CD4-positive, alpha-beta T cell (primary cell): ENCODE measurements around the gene OAS3. TPM values are rescaled to one million over a fixed set of nuclear protein-coding genes. Genes with fewer than 3 reads are reported as not detected.
A peak's percentile ranks its signal among the peaks of the same experiment; 100 is the strongest.

Experiments
- ATAC-seq: fragments of 200-7000 bp; cut with Tn5 transposase; one replicate; pipeline ENCODE4 v1.10.0; 2022; ENCODE audit warnings: mild to moderate bottlenecking; ENCODE audit not compliant: poor library complexity
- CTCF ChIA-PET: fragments of 350-600 bp; sonication (Branson Sonifier 250); formaldehyde crosslinking; loops from one replicate; lab custom pipeline; 2021; ENCODE audit warnings: antibody characterized with exemption, inconsistent platforms; lab: Charles Lee
- POLR2A ChIA-PET: fragments of 350-600 bp; sonication (Branson Sonifier 250); formaldehyde crosslinking; loops from one replicate; lab custom pipeline; 2021; ENCODE audit warnings: antibody characterized with exemption, inconsistent platforms; lab: Charles Lee
- DNase-seq, 14 experiments: peaks; one replicate each; pipeline ENCODE4 v3.0.0-alpha.2; 2013 to 2020; ENCODE audit warnings: mixed read lengths in 2 of 14
- H3K27ac ChIP-seq, 2 donors: one replicate each; pipeline versions ENCODE4 v1.5.1 to v1.7.0; 2013; ENCODE audit warnings: low read length in 2 of 2, low read depth in 1 of 2, mild to moderate bottlenecking in 1 of 2
- H3K27me3 ChIP-seq, 2 experiments: 1 replicate in 1 of 2; 2 replicates in 1 of 2; pipeline versions ENCODE4 v1.6.1 to v1.7.0; 2013; ENCODE audit warnings: low read length in 2 of 2, control low read depth in 1 of 2, mild to moderate bottlenecking in 1 of 2, moderate library complexity in 1 of 2; ENCODE audit not compliant: insufficient read depth in 2 of 2, control insufficient read depth in 1 of 2
- H3K36me3 ChIP-seq: one replicate; pipeline ENCODE4 v1.6.1; 2013; ENCODE audit warnings: low read length, control low read depth; ENCODE audit not compliant: insufficient read depth
- H3K4me1 ChIP-seq: one replicate; pipeline ENCODE4 v1.6.1; 2013; ENCODE audit warnings: low read length, control low read depth; ENCODE audit not compliant: insufficient read depth
- H3K4me3 ChIP-seq: one replicate; pipeline ENCODE4 v1.5.1; 2013; ENCODE audit warnings: mild to moderate bottlenecking, low read length, moderate library complexity
- H3K9me3 ChIP-seq, 2 experiments: 1 replicate in 1 of 2; 2 replicates in 1 of 2; pipeline versions ENCODE4 v1.6.1 to v1.7.0; 2013; ENCODE audit warnings: low read length in 2 of 2, mild to moderate bottlenecking in 2 of 2, control low read depth in 1 of 2, moderate library complexity in 1 of 2; ENCODE audit not compliant: control insufficient read depth in 1 of 2, insufficient read depth in 1 of 2
- H3K27ac Mint-ChIP-seq: one replicate; pipeline ENCODE4 v1.8.0; 2020; ENCODE audit warnings: mixed read lengths
- H3K27me3 Mint-ChIP-seq: one replicate; pipeline ENCODE4 v1.8.0; 2021; ENCODE audit warnings: mixed read lengths
- H3K36me3 Mint-ChIP-seq: one replicate; pipeline ENCODE4 v1.8.0; 2021; ENCODE audit warnings: low read depth, mixed read lengths
- H3K4me1 Mint-ChIP-seq: one replicate; pipeline ENCODE4 v1.8.0; 2021; ENCODE audit warnings: low read depth, mixed read lengths
- H3K4me3 Mint-ChIP-seq: one replicate; pipeline ENCODE4 v1.8.0; 2020; ENCODE audit warnings: mild to moderate bottlenecking, mixed read lengths
- H3K9me3 Mint-ChIP-seq: one replicate; pipeline ENCODE4 v1.8.0; 2020; ENCODE audit warnings: mixed read lengths
- intact Hi-C, 2 experiments: fragments of 100-400 bp; cut with DNase I in 1 of 2; cut with micrococcal nuclease in 1 of 2; formaldehyde crosslinking; loops; one replicate each; pipeline versions ENCODE4 v1.15.1 to v1.9.0; 2023 to 2025; cut with DNase I, micrococcal nuclease
- total RNA-seq, 174 experiments: library from RNA in 2 of 174; stranded (reverse) in 2 of 174; gene quantifications; one replicate each; pipeline ENCODE4 v1.2.3 and lab custom pipeline; 2021 to 2026
- TF ChIP-seq, protein P1 (sequence below): fragments of 200-600 bp; IDR thresholded peaks from one replicate; pipeline ENCODE4 v1.8.0; 2022; ENCODE audit warnings: antibody characterized with exemption, mild to moderate bottlenecking

Gene OAS3
- total RNA-seq, 2 experiments from 2014 or later, result 13.9 to 14.5 TPM

DNA sequence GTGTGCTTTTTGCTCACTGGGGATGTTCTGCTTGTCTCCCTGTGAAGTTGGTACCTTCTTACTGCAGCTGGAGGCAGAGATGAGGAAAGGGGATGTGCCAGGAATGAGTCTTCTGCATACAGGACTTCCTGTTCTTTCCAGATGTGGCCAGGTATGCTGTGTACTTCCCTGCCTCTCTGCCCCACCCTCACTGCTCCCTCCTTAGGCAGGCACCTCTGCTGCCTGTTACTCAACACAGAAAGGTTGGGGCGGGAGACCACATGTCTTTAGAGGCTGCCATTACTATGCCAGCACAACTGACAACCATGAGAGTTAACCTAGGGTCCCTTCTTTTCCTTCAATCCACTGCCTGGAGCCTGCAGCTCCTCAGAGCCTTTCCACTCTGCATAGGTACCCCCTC is 2.0 kb upstream of the OAS3 start:
- DNase-seq (peak in 2 of 14 experiments; percentile 28 to 41), ATAC-seq (no peak)
- Histone ChIP-seq H3K4me3 (no peak overlapping the region), H3K27me3 (no peaks in the 10 kb centered on the region), H3K27ac (no peak overlapping the region), H3K9me3 (no peaks in the 10 kb centered on the region), H3K36me3 (peaks cover under 1% of the 10 kb centered on the region), H3K4me1 (peaks cover 28% of the 10 kb centered on the region)
- Mint-ChIP-seq H3K27ac (peak overlapping the region; percentile 84), H3K9me3 (peaks cover 8% of the 10 kb centered on the region), H3K4me3 (peak overlapping the region; percentile 39), H3K36me3 (peaks cover 12% of the 10 kb centered on the region), H3K4me1 (peaks cover 31% of the 10 kb centered on the region), H3K27me3 (no peaks in the 10 kb centered on the region)
- intact Hi-C loops, result loop anchor here in 1 of 2 experiments (5.0 kb wide), 2 partner anchors 34 to 41 kb away; partner anchors contain the start of gene OAS2
- ChIA-PET CTCF (no interaction called here), POLR2A (no interaction called here)
- TF ChIP-seq, protein P1, sequence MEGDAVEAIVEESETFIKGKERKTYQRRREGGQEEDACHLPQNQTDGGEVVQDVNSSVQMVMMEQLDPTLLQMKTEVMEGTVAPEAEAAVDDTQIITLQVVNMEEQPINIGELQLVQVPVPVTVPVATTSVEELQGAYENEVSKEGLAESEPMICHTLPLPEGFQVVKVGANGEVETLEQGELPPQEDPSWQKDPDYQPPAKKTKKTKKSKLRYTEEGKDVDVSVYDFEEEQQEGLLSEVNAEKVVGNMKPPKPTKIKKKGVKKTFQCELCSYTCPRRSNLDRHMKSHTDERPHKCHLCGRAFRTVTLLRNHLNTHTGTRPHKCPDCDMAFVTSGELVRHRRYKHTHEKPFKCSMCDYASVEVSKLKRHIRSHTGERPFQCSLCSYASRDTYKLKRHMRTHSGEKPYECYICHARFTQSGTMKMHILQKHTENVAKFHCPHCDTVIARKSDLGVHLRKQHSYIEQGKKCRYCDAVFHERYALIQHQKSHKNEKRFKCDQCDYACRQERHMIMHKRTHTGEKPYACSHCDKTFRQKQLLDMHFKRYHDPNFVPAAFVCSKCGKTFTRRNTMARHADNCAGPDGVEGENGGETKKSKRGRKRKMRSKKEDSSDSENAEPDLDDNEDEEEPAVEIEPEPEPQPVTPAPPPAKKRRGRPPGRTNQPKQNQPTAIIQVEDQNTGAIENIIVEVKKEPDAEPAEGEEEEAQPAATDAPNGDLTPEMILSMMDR, result no peak

DNA sequence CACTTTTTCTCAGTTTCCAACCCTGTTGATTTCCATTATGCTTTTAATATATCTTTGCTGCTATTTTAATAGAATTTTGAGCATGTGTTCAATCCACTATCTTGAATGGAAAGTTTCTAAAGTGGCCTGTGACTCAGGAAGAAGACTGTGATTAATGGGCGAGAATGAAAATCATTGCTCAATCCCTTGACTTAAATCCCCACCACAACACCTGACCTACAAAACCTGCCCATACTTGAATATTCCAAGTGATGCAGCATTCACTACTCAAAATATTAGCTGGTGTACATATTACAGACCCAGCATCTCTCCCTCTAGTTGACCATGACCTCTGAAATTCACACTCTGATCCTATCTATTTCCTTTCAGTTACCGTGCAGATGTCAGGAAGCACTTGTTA is 1.3 kb upstream of the OAS3 start:
- peaks cover 31% of the 10 kb centered on the region for H3K4me1 Mint-ChIP-seq
- ChIA-PET CTCF (no interaction called here), POLR2A (interaction anchor here (1.0 to 2.1 kb wide), 3 partner anchors 12 to 42 kb away, joined by 3 to 50 read pairs (median 18); partner anchors contain the start of genes OAS1 and OAS2)
- H3K9me3 ChIP-seq, result no peaks in the 10 kb centered on the region
- H3K4me3 Mint-ChIP-seq, result peak overlapping the region; percentile 93
- TF ChIP-seq, protein P1, result no peak
- peak overlapping the region; percentile 84 for H3K27ac Mint-ChIP-seq
- intact Hi-C loops, result loop anchor here in 1 of 2 experiments (5.0 kb wide), 2 partner anchors 35 to 40 kb away; partner anchors contain the start of gene OAS2
- no peak overlapping the region for H3K4me3 ChIP-seq
- no peaks in the 10 kb centered on the region for H3K27me3 ChIP-seq
- H3K36me3 Mint-ChIP-seq, result peaks cover 13% of the 10 kb centered on the region
- DNase-seq (peak in 2 of 14 experiments; percentile 19), ATAC-seq (no peak)
- peak overlapping the region; percentile 1 to 85 for H3K27ac ChIP-seq
- peaks cover 28% of the 10 kb centered on the region for H3K4me1 ChIP-seq
- no peaks in the 10 kb centered on the region for H3K27me3 Mint-ChIP-seq
- H3K36me3 ChIP-seq, result peaks cover 7% of the 10 kb centered on the region
- H3K9me3 Mint-ChIP-seq, result peaks cover 8% of the 10 kb centered on the region

DNA sequence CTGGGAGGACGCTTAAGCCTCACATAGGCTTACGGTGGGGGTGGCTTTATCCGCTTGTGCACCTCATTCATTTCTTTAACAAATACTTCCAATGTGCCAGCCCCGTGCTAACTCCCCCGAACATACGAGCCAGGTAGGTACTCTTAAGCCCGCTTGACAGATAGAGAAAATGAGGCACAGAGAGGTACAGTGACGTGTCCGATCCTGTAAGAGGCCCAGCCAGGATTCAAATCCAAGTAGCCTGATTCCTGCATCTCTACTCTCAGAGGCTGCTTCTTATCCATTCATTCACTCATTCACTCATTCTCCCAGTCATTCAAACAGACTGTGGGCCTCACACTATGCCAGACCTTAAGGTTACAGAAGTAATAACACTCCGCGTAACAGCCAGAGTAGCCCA is 477 bp downstream of the OAS3 start:
- H3K27ac Mint-ChIP-seq, result peak overlapping the region; percentile 84
- ChIA-PET CTCF (interaction anchor here (0.6 to 1.2 kb wide), 2 partner anchors 79 to 294 kb away, joined by 3 to 4 read pairs; no protein-coding TSS in a partner anchor), POLR2A (interaction anchor here (1.1 to 2.1 kb wide), 4 partner anchors 32 to 246 kb away, joined by 4 to 50 read pairs (median 12); partner anchors contain the start of genes OAS1 and OAS2)
- peaks cover 31% of the 10 kb centered on the region for H3K4me1 Mint-ChIP-seq
- no peaks in the 10 kb centered on the region for H3K27me3 Mint-ChIP-seq
- peaks cover 17% of the 10 kb centered on the region for H3K36me3 Mint-ChIP-seq
- H3K4me1 ChIP-seq, result peaks cover 28% of the 10 kb centered on the region
- peaks cover 8% of the 10 kb centered on the region for H3K9me3 Mint-ChIP-seq
- intact Hi-C loops, result loop anchor here (2.0 to 5.0 kb wide), 4 partner anchors 36 to 40 kb away; partner anchors contain the start of gene OAS2 (in 2 of the 2)
- no peak for DNase-seq
- no peaks in the 10 kb centered on the region for H3K9me3 ChIP-seq
- no peak for ATAC-seq
- peak overlapping the region; percentile 57 to 85 for H3K27ac ChIP-seq
- TF ChIP-seq, protein P1, result no peak
- peak overlapping the region; percentile 93 for H3K4me3 Mint-ChIP-seq
- H3K36me3 ChIP-seq, result peaks cover 20% of the 10 kb centered on the region
- peak overlapping the region; percentile 82 for H3K4me3 ChIP-seq
- no peaks in the 10 kb centered on the region for H3K27me3 ChIP-seq
